Activated CD8-positive, alpha-beta memory T cell treated with anti-CD3 and anti-CD28 coated beads, Interleukin-2, amount 50 U/mL, for 1 hour (primary cell): ENCODE results near the gene LAMA2.

Experiments used
- DNase-seq: peaks from one replicate; pipeline ENCODE4 v3.0.0-alpha.2; 2020; ENCODE audit errors: extremely low read depth

Gene LAMA2

DNA sequence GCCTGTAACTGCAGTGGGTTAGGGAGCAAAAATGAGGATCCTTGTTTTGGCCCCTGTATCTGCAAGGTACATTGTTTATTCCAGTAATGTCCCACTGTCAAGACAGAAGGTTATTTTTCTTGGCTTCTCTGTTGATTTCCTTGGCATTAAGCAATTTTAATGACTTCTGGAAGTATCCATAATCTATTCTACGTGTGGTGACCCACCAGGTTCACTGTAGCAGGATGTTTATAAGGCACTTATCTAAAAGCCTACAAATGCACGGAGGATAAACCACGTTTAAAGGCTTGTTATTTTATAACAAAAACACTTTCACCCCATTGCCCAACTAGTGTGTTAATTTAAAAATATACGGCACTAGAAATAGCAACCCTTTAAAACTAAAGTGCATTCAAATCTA lies 294.9 kb downstream of the LAMA2 start:
- no peak for DNase-seq

DNA sequence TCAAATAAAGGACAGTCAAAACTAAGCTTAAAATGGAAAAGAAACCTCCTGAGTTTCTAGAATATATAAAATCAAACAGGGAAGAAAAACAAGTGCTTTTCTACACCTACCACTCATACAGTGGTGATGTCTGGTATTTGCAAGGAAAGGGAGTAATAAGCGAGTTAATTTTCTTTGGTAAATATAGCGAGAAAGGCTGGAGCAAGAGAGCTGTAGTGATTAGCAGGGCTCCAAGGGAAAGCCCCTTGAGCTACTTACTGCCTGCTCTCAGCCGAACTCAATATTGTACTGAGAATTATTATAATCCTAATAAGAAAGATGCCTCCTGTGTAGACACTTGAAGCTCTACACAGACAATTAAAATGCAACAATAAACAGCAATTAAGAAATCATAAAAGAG lies 296.3 kb downstream of the LAMA2 start:
- no peak for DNase-seq

DNA sequence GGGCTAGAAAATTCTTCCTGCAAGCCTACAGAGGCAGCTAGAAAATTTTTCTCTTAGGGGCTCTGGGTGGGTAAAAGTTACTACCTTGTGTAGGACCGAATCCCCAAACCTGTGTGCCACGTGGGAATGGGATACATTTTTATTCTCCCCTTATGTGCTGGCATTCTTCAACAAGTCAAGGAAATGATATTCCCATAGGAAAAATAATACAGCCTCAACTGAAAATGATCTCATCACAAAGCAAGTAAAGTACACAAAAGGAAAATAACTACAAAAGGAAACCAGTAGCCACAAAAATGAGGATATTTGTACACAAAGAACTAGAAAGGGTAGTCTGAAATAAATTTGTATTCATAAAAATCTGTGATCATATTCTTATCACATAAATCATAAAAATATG lies 298.1 kb downstream of the LAMA2 start:
- DNase-seq, result no peak

- DNase-seq, result no peak
Measured at GRCh38 chr6:129183187-129183591, 300.3 kb downstream of the LAMA2 start.

- DNase-seq, result no peak
Measured at GRCh38 chr6:129183681-129184301, 300.9 kb downstream of the LAMA2 start.

GRCh38 chr6:129184324-129184723 lies 301.4 kb downstream of the LAMA2 start:
- no peak for DNase-seq

DNA sequence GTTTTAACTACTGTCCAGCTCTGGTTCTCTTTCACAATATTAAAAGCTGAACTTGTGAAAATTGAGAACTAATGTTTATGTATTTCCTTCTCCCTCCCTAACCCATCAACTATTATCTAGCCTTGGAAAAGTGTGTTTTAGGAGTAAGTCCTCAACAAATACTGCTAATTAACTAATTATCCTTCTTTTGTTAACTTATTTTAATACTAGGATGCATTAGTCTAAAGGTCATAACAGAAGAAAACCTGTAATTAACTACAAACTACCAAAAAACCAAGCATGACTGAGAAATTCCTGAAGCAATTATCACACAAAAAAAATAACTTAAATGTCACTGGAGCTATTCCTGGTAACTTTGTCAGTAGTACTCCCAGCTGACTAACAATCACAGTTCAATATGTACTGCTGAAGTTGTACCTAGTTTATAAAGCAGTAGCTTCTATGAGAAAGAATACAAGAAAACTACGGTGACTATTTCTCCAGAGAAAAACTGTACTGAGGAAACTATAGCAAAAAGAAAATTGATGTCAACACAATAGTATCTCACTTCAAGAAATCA lies 301.9 kb downstream of the LAMA2 start:
- DNase-seq, result no peak

GRCh38 chr6:129186988-129187387 lies 304.1 kb downstream of the LAMA2 start:
- DNase-seq, result no peak

GRCh38 chr6:129188306-129188705 lies 305.4 kb downstream of the LAMA2 start:
- DNase-seq, result no peak

DNA sequence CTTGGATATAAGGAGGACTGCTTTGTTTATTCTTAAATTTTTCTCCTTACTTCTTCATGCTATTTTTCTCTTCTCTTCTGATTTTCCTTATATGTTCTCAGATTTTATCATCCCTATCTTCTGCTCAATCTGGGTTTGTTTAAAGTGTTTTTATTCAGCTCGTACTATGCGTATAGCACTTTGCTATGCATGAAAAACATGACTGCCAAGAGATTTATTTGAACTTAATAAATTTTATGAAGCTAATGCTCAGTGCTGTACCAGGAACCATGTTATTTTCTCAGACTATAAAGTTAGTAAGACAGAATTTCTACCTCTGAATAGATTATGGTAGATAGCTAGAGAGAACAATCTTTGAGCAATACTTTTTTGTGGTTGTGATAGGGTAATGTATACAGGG lies 305.9 kb downstream of the LAMA2 start:
- no peak for DNase-seq

- DNase-seq, result no peak
Measured at GRCh38 chr6:129189266-129189665, 306.3 kb downstream of the LAMA2 start.

- no peak for DNase-seq
Measured at GRCh38 chr6:129191235-129191634, 308.3 kb downstream of the LAMA2 start.

- DNase-seq, result no peak
Measured at GRCh38 chr6:129192458-129192989, 309.6 kb downstream of the LAMA2 start.

DNA sequence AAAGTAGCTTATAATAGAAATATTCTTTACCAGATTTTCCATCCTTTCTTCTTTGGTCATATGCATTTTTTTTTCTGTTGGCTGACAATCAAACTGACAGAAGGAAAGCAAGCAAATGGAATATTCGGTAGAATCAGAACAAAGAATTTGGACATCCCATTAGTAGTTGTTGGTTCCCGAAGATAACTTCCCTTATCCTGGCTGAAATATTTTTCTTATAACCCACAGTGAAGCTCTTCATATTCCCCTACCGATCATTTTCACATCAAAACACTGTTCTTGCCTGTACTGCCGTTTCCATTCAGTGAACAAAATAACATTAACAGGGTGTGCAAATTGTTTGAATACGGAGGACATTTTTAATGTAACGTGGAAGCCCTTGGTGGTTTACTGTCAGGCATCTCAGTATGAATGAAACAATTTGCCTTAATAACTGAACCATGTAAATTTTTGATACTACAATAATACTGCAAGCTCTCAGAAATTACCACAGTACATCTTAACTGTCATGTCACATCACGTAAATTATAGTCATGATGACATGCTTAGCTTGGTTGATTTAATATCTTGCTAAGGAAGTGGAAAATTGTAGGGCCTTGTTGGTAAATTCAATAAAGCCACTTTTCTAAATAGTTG lies 311.5 kb downstream of the LAMA2 start:
- no peak for DNase-seq

DNA sequence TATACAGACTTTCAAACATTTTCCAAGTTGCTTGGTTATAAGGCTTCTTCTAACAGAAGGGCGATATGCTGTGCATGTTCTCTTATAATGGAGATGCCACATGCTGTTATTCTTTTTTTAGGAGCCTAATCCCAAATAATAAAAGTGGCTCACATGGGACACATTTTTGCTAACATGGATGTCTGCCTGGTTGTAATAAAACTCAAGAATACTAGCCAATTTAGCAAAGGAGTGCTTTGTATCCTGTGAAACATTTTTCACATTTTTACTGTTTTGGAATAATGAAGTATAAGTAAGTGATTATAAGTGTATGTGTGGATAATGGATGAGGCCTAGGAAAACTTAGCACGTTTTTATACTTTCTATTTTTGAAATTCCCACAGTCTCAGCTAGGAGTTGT lies 312.2 kb downstream of the LAMA2 start:
- DNase-seq, result no peak

DNA sequence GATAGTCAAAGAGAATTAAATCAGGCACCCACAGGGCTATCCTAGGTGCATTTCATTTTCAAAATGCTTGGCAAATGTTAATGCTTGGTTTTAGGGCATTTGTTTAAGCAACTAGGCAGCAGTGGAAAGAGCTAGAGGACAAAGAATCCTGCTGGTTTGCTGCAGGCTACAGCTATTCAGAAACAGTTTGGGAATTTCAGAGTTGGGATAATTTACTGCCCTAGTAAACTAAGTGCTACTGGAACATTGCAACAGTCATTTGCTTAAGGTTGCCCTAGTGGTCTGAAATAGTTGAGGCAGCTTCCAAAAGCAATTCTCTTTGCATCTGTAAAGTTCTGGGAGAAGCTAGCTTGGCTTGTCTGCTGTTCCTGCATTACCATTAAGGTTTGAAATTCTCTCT lies 312.7 kb downstream of the LAMA2 start:
- no peak for DNase-seq

DNA sequence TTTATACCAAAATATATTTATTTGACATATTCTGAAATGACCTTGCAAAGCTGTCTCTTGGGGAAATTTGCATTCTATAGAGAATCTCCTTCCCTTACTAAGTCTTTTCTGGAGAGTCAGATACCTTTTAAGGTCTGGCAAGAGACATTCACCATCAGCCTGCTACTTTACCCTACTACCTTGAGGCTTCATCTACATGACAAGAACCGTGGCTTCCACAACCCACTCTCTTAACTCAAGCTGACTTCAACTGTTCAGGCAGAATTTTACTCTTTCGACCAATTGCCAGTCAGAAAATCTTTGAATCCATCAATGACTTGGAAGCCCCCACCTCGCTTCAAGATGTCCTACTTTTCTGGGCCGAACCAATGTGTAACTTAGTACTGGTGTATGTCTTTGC lies 314.2 kb downstream of the LAMA2 start:
- DNase-seq, result no peak

DNA sequence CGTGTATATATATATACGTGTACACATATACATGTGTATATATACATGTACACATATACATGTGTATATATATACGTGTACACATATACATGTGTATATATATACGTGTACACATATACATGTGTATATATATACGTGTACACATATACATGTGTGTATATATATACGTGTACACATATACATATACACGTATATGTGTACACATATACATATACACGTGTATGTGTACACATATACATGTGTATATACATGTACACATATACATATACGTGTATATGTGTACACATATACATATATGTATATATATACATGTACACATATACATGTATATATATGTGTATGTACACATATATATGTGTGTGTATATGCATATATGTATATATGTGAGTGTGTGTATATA lies 317.2 kb downstream of the LAMA2 start:
- DNase-seq, result no peak

DNA sequence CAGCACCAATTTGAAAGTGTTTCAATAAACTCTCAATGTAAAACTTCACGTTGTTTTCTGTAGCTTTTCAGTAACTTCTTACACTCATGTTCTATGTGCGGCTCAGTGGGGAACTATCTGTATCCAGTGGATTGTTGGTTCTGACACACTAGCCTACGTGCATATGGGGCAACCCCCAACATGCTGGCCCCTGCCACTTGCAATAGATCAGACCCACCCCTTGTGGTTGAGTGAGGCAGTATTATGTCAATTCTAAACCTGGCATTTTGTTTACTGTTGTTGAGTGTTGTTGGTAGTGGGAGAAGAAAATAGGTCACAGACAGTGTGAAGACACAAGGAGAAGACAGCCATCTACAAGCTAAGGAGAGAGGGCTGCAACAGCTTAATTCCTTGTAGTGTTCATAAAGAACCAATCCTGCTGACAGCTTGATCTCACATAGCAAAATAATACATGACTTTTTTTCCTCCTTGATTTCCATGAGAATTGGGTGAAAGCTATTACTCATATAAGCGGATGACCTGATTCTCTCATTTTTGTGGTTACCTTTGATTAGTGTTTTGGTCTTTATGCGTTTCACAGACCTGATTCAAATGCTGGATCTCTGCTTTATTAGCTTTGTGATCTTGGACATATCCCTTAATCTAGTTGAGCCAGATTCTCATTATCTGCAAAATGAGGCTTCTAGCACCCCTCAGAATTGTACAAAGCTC lies 320.4 kb downstream of the LAMA2 start:
- no peak for DNase-seq

- DNase-seq, result no peak
Measured at GRCh38 chr6:129206821-129207220, 323.9 kb downstream of the LAMA2 start.

- DNase-seq, result no peak
Measured at GRCh38 chr6:129207832-129208231, 324.9 kb downstream of the LAMA2 start.

DNA sequence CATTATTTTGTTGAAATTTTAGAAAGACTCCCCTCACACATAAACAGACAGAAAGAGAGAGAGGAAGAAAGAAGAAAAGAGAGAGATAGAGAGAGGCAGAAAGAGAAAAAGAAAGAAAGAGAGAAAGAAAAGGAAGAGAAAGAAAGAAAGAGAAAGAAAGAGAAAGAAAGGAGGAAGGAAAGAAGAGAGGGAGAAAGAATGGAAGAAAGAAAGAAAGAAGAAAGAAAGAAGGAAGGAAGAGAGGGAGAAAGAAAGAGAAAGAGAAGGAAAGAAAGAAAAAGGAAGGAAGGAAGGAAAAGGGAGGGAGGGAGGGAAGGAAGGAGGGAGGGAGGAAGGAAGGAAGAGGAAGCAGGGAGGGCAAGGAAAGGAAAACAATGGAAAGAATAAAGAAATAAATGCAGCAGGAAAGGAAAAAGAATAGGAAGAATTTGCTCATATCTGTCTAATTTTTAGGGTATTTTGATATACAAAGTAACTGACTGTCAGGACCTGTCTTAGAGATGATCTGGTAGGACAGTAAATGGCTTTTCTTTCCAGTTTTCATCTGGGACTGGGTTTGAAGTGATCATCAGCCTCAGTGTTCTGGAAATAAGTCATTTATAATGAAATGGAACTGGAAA lies 325.6 kb downstream of the LAMA2 start:
- DNase-seq, result no peak
